Bronchus fibroblast of lung (primary cell): ENCODE results near the gene ABCB4. TPM values are rescaled to one million over a fixed set of nuclear protein-coding genes. Genes with fewer than 3 reads are reported as not detected.

Source experiments
- total RNA-seq: library from RNA; depleted of rRNA; stranded (reverse); fragments of >200 nt; gene quantifications from 2 replicates; pipeline ENCODE4 v1.2.3, GENCODE V29; 2015

The ABCB4 gene
- 0.15 and 0.17 TPM in 2 replicates for total RNA-seq

DNA sequence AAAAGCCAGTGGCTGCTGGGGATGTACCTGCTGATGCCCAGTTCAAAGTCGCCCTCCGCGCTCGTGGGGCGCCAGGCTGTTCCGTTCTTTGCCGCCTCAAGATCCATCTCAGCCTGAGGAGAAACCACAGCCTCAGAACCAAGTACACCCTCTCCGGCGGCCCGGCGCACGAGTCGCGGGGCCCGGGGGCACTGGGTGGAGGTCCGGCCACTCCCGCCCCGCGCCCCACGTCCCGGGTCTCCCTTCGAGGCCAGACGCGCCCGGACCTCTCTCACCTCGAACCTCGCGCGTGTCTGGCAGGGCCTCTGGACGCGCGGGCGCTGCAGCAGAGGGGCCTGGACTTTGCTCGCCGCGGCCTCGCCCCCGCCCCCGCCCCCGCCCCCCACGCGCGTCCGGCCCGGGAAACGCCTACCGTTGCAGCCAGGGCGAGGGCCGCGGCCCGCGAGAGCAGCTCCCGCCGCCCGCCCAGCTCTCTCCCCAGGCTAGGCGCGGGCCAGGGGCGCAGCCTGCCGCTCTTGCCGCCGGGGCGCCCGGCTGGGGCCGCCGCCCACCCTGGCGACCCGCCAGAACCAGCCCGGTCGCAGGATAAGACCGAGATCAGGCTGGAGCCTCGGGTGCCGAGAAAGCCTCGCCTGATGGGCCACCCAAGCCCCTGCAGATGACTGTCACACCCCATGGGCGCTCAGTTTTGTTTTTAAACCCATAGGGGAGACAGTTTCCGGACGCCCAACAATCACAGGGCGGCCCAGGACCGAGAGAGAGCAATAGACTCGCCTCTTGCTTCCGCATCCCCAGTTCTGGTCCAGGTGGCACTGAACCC is at the start of gene ABCB4:
Gene ABCB4 (minus strand): TSS at position 322 of the 820 bp plus-strand sequence. CDS start 215 bp downstream, at position 107.

Other genes with a start within 250 kb of the ABCB4 start
- gene CROT, start 130.0 kb downstream of the ABCB4 start, total RNA-seq, result 4.3 and 5.0 TPM in 2 replicates
- gene ABCB1, start 125.2 kb upstream of the ABCB4 start, total RNA-seq, result not detected in 2 replicates
- gene RUNDC3B, start 152.7 kb upstream of the ABCB4 start, total RNA-seq, result 0.15 and 0.34 TPM in 2 replicates